Astrocyte of the cerebellum (primary cell): ENCODE data around the gene CALCR.

Experiments used
- DNase-seq: peaks from one replicate; pipeline ENCODE4 v3.0.0-alpha.2; 2011; ENCODE audit warnings: low read depth
- H3K4me3 ChIP-seq: 2 replicates; pipeline ENCODE4 v1.5.1; 2011; ENCODE audit warnings: mild to moderate bottlenecking, low read depth, low read length, moderate library complexity
- CTCF ChIP-seq: IDR thresholded peaks from 2 replicates; pipeline ENCODE4 v1.5.1; 2012; ENCODE audit warnings: low read length, low read depth, moderate library complexity, mild to moderate bottlenecking; ENCODE audit errors: missing control alignments
- in situ Hi-C: cut with HindIII; loops from 2 replicates; pipeline ENCODE4 v1.10.0; 2017; ENCODE audit warnings: low sequenced_read_pairs

The CALCR gene

GRCh38 chr7:93574646-93575554 is at the start of gene CALCR:
CALCR (minus strand) TSS chr7:93574724; CDS start chr7:93486981, 87,743 bp downstream.
- peak within 1 kb of the TSS; percentile 5 for H3K4me3 ChIP-seq
- no peak for TF ChIP-seq CTCF
- in situ Hi-C loops, result no loop called here
- no peak for DNase-seq

GRCh38 chr7:93623816-93624215 is 49.3 kb upstream of the CALCR start:
- no peak overlapping the region for H3K4me3 ChIP-seq
- DNase-seq, result no peak
- in situ Hi-C loops, result no loop called here
- TF ChIP-seq CTCF, result no peak

GRCh38 chr7:93622036-93623033 is 47.8 kb upstream of the CALCR start:
- TF ChIP-seq CTCF, result peak; percentile 54
- in situ Hi-C loops, result no loop called here
- H3K4me3 ChIP-seq, result no peak overlapping the region
- peak; percentile 3 for DNase-seq

- TF ChIP-seq CTCF, result no peak
- DNase-seq, result no peak
- H3K4me3 ChIP-seq, result no peak overlapping the region
- in situ Hi-C loops, result no loop called here
Measured at GRCh38 chr7:93620864-93621263, 46.3 kb upstream of the CALCR start.

- no peak for DNase-seq
- no peak overlapping the region for H3K4me3 ChIP-seq
- no peak for TF ChIP-seq CTCF
- in situ Hi-C loops, result no loop called here
Measured at GRCh38 chr7:93620057-93620456, 45.5 kb upstream of the CALCR start.

GRCh38 chr7:93601363-93601762 is 26.8 kb upstream of the CALCR start:
- no peak for DNase-seq
- in situ Hi-C loops, result no loop called here
- H3K4me3 ChIP-seq, result no peak overlapping the region
- no peak for TF ChIP-seq CTCF
